ENCODE results near the gene CDKL5. TPM values are rescaled to one million over a fixed set of nuclear protein-coding genes. Genes with fewer than 3 reads are reported as not detected.
"Not testable (repeated sequence)": the region's sequence is repeated elsewhere in the genome, so short reads cannot be mapped to it uniquely, and the experiment has no call there.

Gene CDKL5
- total RNA-seq, 1 experiment from 2014 or later = 1.2 TPM

- no peaks in the 10 kb centered on the region for H3K9me3 ChIP-seq (ENCODE audit: control insufficient read depth, insufficient read depth, low read depth, low read length)
- no peaks in the 10 kb centered on the region for H3K27me3 ChIP-seq (ENCODE audit: control insufficient read depth, insufficient read depth, low read length)
- ChIA-PET CTCF (no interaction called here), POLR2A (no interaction called here)
- no peaks in the 10 kb centered on the region for H3K36me3 ChIP-seq (ENCODE audit: control insufficient read depth, insufficient read depth, low read length)
- in situ Hi-C loops (cut with HindIII; ENCODE audit: low pct_unique_long_range_greater_than_20kb, low sequenced_read_pairs) = no loop called here
- no peaks in the 10 kb centered on the region for H3K4me1 ChIP-seq (ENCODE audit: control insufficient read depth, insufficient read depth, low read length)
- DNase-seq (ENCODE audit: low read depth, low spot score) = no peak
- H3K4me3 ChIP-seq (ENCODE audit: low read depth in 2 of 2, low read length in 2 of 2) = no peak overlapping the region
- TF ChIP-seq, protein P1, sequence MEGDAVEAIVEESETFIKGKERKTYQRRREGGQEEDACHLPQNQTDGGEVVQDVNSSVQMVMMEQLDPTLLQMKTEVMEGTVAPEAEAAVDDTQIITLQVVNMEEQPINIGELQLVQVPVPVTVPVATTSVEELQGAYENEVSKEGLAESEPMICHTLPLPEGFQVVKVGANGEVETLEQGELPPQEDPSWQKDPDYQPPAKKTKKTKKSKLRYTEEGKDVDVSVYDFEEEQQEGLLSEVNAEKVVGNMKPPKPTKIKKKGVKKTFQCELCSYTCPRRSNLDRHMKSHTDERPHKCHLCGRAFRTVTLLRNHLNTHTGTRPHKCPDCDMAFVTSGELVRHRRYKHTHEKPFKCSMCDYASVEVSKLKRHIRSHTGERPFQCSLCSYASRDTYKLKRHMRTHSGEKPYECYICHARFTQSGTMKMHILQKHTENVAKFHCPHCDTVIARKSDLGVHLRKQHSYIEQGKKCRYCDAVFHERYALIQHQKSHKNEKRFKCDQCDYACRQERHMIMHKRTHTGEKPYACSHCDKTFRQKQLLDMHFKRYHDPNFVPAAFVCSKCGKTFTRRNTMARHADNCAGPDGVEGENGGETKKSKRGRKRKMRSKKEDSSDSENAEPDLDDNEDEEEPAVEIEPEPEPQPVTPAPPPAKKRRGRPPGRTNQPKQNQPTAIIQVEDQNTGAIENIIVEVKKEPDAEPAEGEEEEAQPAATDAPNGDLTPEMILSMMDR (IDR thresholded peaks at IDR 0.05) = no peak
- TF ChIP-seq, protein P2, sequence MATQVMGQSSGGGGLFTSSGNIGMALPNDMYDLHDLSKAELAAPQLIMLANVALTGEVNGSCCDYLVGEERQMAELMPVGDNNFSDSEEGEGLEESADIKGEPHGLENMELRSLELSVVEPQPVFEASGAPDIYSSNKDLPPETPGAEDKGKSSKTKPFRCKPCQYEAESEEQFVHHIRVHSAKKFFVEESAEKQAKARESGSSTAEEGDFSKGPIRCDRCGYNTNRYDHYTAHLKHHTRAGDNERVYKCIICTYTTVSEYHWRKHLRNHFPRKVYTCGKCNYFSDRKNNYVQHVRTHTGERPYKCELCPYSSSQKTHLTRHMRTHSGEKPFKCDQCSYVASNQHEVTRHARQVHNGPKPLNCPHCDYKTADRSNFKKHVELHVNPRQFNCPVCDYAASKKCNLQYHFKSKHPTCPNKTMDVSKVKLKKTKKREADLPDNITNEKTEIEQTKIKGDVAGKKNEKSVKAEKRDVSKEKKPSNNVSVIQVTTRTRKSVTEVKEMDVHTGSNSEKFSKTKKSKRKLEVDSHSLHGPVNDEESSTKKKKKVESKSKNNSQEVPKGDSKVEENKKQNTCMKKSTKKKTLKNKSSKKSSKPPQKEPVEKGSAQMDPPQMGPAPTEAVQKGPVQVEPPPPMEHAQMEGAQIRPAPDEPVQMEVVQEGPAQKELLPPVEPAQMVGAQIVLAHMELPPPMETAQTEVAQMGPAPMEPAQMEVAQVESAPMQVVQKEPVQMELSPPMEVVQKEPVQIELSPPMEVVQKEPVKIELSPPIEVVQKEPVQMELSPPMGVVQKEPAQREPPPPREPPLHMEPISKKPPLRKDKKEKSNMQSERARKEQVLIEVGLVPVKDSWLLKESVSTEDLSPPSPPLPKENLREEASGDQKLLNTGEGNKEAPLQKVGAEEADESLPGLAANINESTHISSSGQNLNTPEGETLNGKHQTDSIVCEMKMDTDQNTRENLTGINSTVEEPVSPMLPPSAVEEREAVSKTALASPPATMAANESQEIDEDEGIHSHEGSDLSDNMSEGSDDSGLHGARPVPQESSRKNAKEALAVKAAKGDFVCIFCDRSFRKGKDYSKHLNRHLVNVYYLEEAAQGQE (IDR thresholded peaks at IDR 0.05; ENCODE audit: insufficient read depth in 1 of 2, low read depth in 2 of 2, low read length in 1 of 2) = no peak
- no TSS peak for BruUV-seq (replicated peaks)
- intact Hi-C loops (cut with micrococcal nuclease; ENCODE audit: unreplicated experiment) = no loop called here
- no peak for ATAC-seq
- no peak overlapping the region for H3K27ac ChIP-seq (ENCODE audit: low read length)
Measured at GRCh38 chrX:18579495-18579894, 154.1 kb downstream of the CDKL5 start.

DNA sequence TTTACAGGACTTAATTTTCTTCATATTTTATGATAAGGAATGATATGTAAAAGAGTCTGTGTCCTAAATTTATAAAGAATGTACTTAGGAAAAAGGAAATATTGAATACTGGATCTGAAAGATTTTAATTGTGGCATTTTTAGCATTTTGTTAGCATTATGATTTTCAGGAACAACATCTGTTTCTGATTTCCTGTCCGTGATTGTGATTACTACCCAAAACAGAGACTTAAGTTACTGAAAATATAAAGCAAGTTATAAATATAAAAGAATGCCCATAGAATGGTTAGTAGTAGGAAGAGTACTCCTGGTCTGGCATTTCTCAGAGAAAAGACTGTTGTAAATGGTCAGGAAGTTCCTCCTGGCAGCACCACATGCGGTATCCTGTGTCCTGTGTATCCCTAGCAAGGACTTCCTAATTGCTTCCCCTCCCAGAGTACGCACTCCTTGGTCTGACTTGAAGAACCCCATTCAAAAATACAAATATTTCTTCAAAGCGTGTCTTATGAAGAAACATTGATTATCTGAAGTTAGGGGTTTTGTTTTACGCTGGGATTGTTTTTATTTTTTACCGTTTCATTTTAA, 157.6 kb downstream of the CDKL5 start:
- no peak for DNase-seq (ENCODE audit: low read depth, low spot score)
- no peak for ATAC-seq
- ChIA-PET CTCF (no interaction called here), POLR2A (no interaction called here)
- Histone ChIP-seq H3K9me3 (ENCODE audit: control insufficient read depth, insufficient read depth, low read depth, low read length) (no peaks in the 10 kb centered on the region), H3K36me3 (ENCODE audit: control insufficient read depth, insufficient read depth, low read length) (no peaks in the 10 kb centered on the region), H3K27me3 (ENCODE audit: control insufficient read depth, insufficient read depth, low read length) (no peaks in the 10 kb centered on the region), H3K27ac (ENCODE audit: low read length) (no peak overlapping the region), H3K4me1 (ENCODE audit: control insufficient read depth, insufficient read depth, low read length) (no peaks in the 10 kb centered on the region), H3K4me3 (ENCODE audit: low read depth in 2 of 2, low read length in 2 of 2) (no peak overlapping the region)
- intact Hi-C loops (cut with micrococcal nuclease; ENCODE audit: unreplicated experiment) = no loop called here
- TF ChIP-seq TCF7L2 (IDR thresholded peaks at IDR 0.05; ENCODE audit: low read depth, low read length) (no peak), SIN3A (IDR thresholded peaks at IDR 0.05; ENCODE audit: borderline replicate concordance, insufficient read depth, low read depth, low read length) (no peak), POLR2AphosphoS5 (IDR thresholded peaks at IDR 0.05; ENCODE audit: low read depth, low read length) (no peak)
- TF ChIP-seq, protein P2 (IDR thresholded peaks at IDR 0.05; ENCODE audit: insufficient read depth in 1 of 2, low read depth in 2 of 2, low read length in 1 of 2) = no peak
- TF ChIP-seq, protein P1 (IDR thresholded peaks at IDR 0.05) = no peak
- BruUV-seq (replicated peaks) = no TSS peak
- in situ Hi-C loops (cut with HindIII; ENCODE audit: low pct_unique_long_range_greater_than_20kb, low sequenced_read_pairs) = no loop called here

- H3K4me1 ChIP-seq (ENCODE audit: control insufficient read depth, insufficient read depth, low read length); H3K27me3 ChIP-seq (ENCODE audit: control insufficient read depth, insufficient read depth, low read length); H3K4me3 ChIP-seq (ENCODE audit: low read depth in 2 of 2, low read length in 2 of 2); BruUV-seq (replicated peaks); H3K27ac ChIP-seq (ENCODE audit: low read length); intact Hi-C loops (cut with micrococcal nuclease; ENCODE audit: unreplicated experiment); CTCF ChIA-PET; DNase-seq (ENCODE audit: low read depth, low spot score); POLR2A ChIA-PET; ATAC-seq; H3K9me3 ChIP-seq (ENCODE audit: control insufficient read depth, insufficient read depth, low read depth, low read length); H3K36me3 ChIP-seq (ENCODE audit: control insufficient read depth, insufficient read depth, low read length); in situ Hi-C loops (cut with HindIII; ENCODE audit: low pct_unique_long_range_greater_than_20kb, low sequenced_read_pairs): not testable (repeated sequence)
Measured at GRCh38 chrX:18589292-18589691, 163.9 kb downstream of the CDKL5 start.

All from Panc1 (cell line).